CD4-positive, CD25-positive, alpha-beta regulatory T cell (primary cell): ENCODE results near the gene PLAAT5. TPM values are rescaled to one million over a fixed set of nuclear protein-coding genes. Genes with fewer than 3 reads are reported as not detected.

ENCODE experiments used
- ATAC-seq, 2 donors: fragments of 150-1000 bp; cut with Tn5 transposase; one replicate each; pipeline ENCODE4 v1.10.0; 2021; ENCODE audit warnings: low read depth in 2 of 2, moderate number of reproducible peaks in 2 of 2, moderate library complexity in 1 of 2
- DNase-seq, 3 donors: peaks; one replicate each; pipeline versions ENCODE4 v3.0.0 to v3.0.0-alpha.2; 2012 to 2022; ENCODE audit warnings: mixed read lengths in 1 of 3
- H3K27ac ChIP-seq: one replicate; pipeline ENCODE4 v1.7.0; 2013; ENCODE audit warnings: mild to moderate bottlenecking, low read length; ENCODE audit not compliant: insufficient read depth, poor library complexity, severe bottlenecking
- H3K27me3 ChIP-seq: one replicate; pipeline ENCODE4 v1.7.0; 2013; ENCODE audit warnings: low read length; ENCODE audit not compliant: control insufficient read depth, insufficient read depth
- H3K36me3 ChIP-seq: one replicate; pipeline ENCODE4 v1.7.0; 2013; ENCODE audit warnings: mild to moderate bottlenecking, low read length, moderate library complexity; ENCODE audit not compliant: control insufficient read depth, insufficient read depth
- H3K4me1 ChIP-seq: 2 replicates; pipeline ENCODE4 v1.7.0; 2013; ENCODE audit warnings: mild to moderate bottlenecking, low read length; ENCODE audit not compliant: insufficient read depth, control insufficient read depth, poor library complexity, severe bottlenecking
- H3K4me3 ChIP-seq: one replicate; pipeline ENCODE4 v1.7.0; 2013; ENCODE audit warnings: low read depth, mild to moderate bottlenecking, low read length, moderate library complexity
- H3K9me3 ChIP-seq, 2 experiments: 1 replicate in 1 of 2; 2 replicates in 1 of 2; pipeline ENCODE4 v1.7.0; 2013; ENCODE audit warnings: low read length in 2 of 2, mild to moderate bottlenecking in 1 of 2, moderate library complexity in 1 of 2; ENCODE audit not compliant: control insufficient read depth in 2 of 2
- H3K27ac Mint-ChIP-seq, 3 donors: one replicate each; pipeline ENCODE4 v1.8.0; 2020 to 2022; ENCODE audit warnings: mild to moderate bottlenecking in 3 of 3, mixed read lengths in 3 of 3, moderate library complexity in 2 of 3
- H3K27me3 Mint-ChIP-seq: one replicate; pipeline ENCODE4 v1.8.0; 2022; ENCODE audit warnings: mild to moderate bottlenecking, mixed read lengths
- H3K36me3 Mint-ChIP-seq: one replicate; pipeline ENCODE4 v1.8.0; 2020; ENCODE audit warnings: mixed read lengths
- H3K4me1 Mint-ChIP-seq, 4 donors: one replicate each; pipeline ENCODE4 v1.8.0; 2020 to 2022; ENCODE audit warnings: mixed read lengths in 4 of 4, mild to moderate bottlenecking in 1 of 4
- H3K4me3 Mint-ChIP-seq, 4 donors: one replicate each; pipeline ENCODE4 v1.8.0; 2020 to 2022; ENCODE audit warnings: mild to moderate bottlenecking in 4 of 4, mixed read lengths in 4 of 4, moderate library complexity in 3 of 4
- H3K9me3 Mint-ChIP-seq, 7 donors: one replicate each; pipeline ENCODE4 v1.8.0; 2020 to 2022; ENCODE audit warnings: mixed read lengths in 7 of 7, mild to moderate bottlenecking in 3 of 7, moderate library complexity in 2 of 7
- polyA plus RNA-seq, 4 donors: library from polyadenylated mRNA; unstranded; fragments of 300-500 nt; fragmentation: Illumina TruSeq; gene quantifications; one replicate each; pipeline ENCODE4 v1.2.3, GENCODE V29; 2021
- total RNA-seq: library from RNA; stranded (reverse); gene quantifications from one replicate; pipeline ENCODE4 v1.2.3, GENCODE V29; 2022

Gene PLAAT5
- total and polyA plus RNA-seq, 5 donors from 2014 or later = 1.8 TPM; not detected in 4

- H3K4me3 Mint-ChIP-seq = no peak overlapping the region
- no peaks in the 10 kb centered on the region for H3K27me3 Mint-ChIP-seq
- Histone ChIP-seq H3K27ac (no peak overlapping the region), H3K9me3 (peaks cover 6 to 11% of the 10 kb centered on the region in 2 experiments), H3K36me3 (no peaks in the 10 kb centered on the region), H3K4me1 (no peaks in the 10 kb centered on the region), H3K4me3 (no peak overlapping the region), H3K27me3 (no peaks in the 10 kb centered on the region)
- H3K9me3 Mint-ChIP-seq = peaks cover 0 to 12% (median 2%) of the 10 kb centered on the region in 7 donors
- ATAC-seq (no peak), DNase-seq (no peak)
- no peak overlapping the region for H3K27ac Mint-ChIP-seq
- no peaks in the 10 kb centered on the region for H3K36me3 Mint-ChIP-seq
- H3K4me1 Mint-ChIP-seq = peaks cover 0 to 24% (median under 1%) of the 10 kb centered on the region in 4 donors
These were observed 14.1 kb upstream of the PLAAT5 start for GRCh38 chr11:63504933-63505586.

- H3K36me3 Mint-ChIP-seq = no peaks in the 10 kb centered on the region
- ATAC-seq (no peak), DNase-seq (no peak)
- Histone ChIP-seq H3K4me1 (no peaks in the 10 kb centered on the region), H3K36me3 (no peaks in the 10 kb centered on the region), H3K27me3 (peaks cover 2% of the 10 kb centered on the region), H3K9me3 (peaks cover 14 to 19% of the 10 kb centered on the region in 2 experiments), H3K27ac (no peak overlapping the region), H3K4me3 (no peak overlapping the region)
- peaks cover 0 to 24% (median under 1%) of the 10 kb centered on the region in 4 donors for H3K4me1 Mint-ChIP-seq
- peak overlapping the region in 1 of 3 donors; percentile 60 for H3K27ac Mint-ChIP-seq
- peaks cover 0 to 21% (median 2%) of the 10 kb centered on the region in 7 donors for H3K9me3 Mint-ChIP-seq
- H3K27me3 Mint-ChIP-seq = no peaks in the 10 kb centered on the region
- no peak overlapping the region for H3K4me3 Mint-ChIP-seq
These were observed 13.1 kb upstream of the PLAAT5 start for GRCh38 chr11:63504054-63504453.

GRCh38 chr11:63503492-63503891 is 12.5 kb upstream of the PLAAT5 start:
- no peak for ATAC-seq
- Histone ChIP-seq H3K27me3 (peaks cover 6% of the 10 kb centered on the region), H3K36me3 (no peaks in the 10 kb centered on the region), H3K4me3 (no peak overlapping the region), H3K4me1 (no peaks in the 10 kb centered on the region), H3K27ac (no peak overlapping the region), H3K9me3 (peaks cover 17 to 19% of the 10 kb centered on the region in 2 experiments)
- peaks cover 1% of the 10 kb centered on the region for H3K27me3 Mint-ChIP-seq
- peaks cover 0 to 24% (median under 1%) of the 10 kb centered on the region in 4 donors for H3K4me1 Mint-ChIP-seq
- H3K36me3 Mint-ChIP-seq = no peaks in the 10 kb centered on the region
- peaks cover 0 to 21% (median 2%) of the 10 kb centered on the region in 7 donors for H3K9me3 Mint-ChIP-seq
- DNase-seq = no peak
- no peak overlapping the region for H3K4me3 Mint-ChIP-seq
- H3K27ac Mint-ChIP-seq = no peak overlapping the region

GRCh38 chr11:63502252-63502820 is 11.4 kb upstream of the PLAAT5 start:
- no peaks in the 10 kb centered on the region for H3K36me3 Mint-ChIP-seq
- peaks cover 17 to 19% of the 10 kb centered on the region in 2 experiments for H3K9me3 ChIP-seq
- H3K27me3 ChIP-seq = peaks cover 9% of the 10 kb centered on the region
- peak in 1 of 2 donors; percentile 22 for ATAC-seq
- H3K4me1 ChIP-seq = no peaks in the 10 kb centered on the region
- H3K4me3 ChIP-seq = no peak overlapping the region
- H3K27ac Mint-ChIP-seq = peak overlapping the region in 2 of 3 donors; percentile 14 to 46
- peaks cover 0 to 22% (median under 1%) of the 10 kb centered on the region in 4 donors for H3K4me1 Mint-ChIP-seq
- H3K9me3 Mint-ChIP-seq = peaks cover 0 to 21% (median 2%) of the 10 kb centered on the region in 7 donors
- H3K36me3 ChIP-seq = no peaks in the 10 kb centered on the region
- no peak overlapping the region for H3K4me3 Mint-ChIP-seq
- peaks cover 9% of the 10 kb centered on the region for H3K27me3 Mint-ChIP-seq
- no peak overlapping the region for H3K27ac ChIP-seq
- DNase-seq = no peak

- DNase-seq (no peak), ATAC-seq (no peak)
- H3K4me3 Mint-ChIP-seq = no peak overlapping the region
- no peak overlapping the region for H3K27ac ChIP-seq
- peaks cover 17 to 19% of the 10 kb centered on the region in 2 experiments for H3K9me3 ChIP-seq
- H3K4me1 ChIP-seq = no peaks in the 10 kb centered on the region
- H3K27me3 Mint-ChIP-seq = peaks cover 18% of the 10 kb centered on the region
- H3K36me3 ChIP-seq = no peaks in the 10 kb centered on the region
- peaks cover 0 to 16% (median 0%) of the 10 kb centered on the region in 4 donors for H3K4me1 Mint-ChIP-seq
- no peak overlapping the region for H3K4me3 ChIP-seq
- H3K27ac Mint-ChIP-seq = no peak overlapping the region
- H3K27me3 ChIP-seq = peaks cover 12% of the 10 kb centered on the region
- H3K9me3 Mint-ChIP-seq = peaks cover 0 to 21% (median 2%) of the 10 kb centered on the region in 7 donors
- H3K36me3 Mint-ChIP-seq = no peaks in the 10 kb centered on the region
These were observed 10.3 kb upstream of the PLAAT5 start for GRCh38 chr11:63501236-63501635.

GRCh38 chr11:63499874-63500273 is 8.9 kb upstream of the PLAAT5 start:
- no peaks in the 10 kb centered on the region for H3K36me3 Mint-ChIP-seq
- no peak for ATAC-seq

GRCh38 chr11:63494975-63495374 is 4.0 kb upstream of the PLAAT5 start:
- H3K27me3 Mint-ChIP-seq = peaks cover 65% of the 10 kb centered on the region
- no peak overlapping the region for H3K27ac Mint-ChIP-seq
- H3K27ac ChIP-seq = no peak overlapping the region

More at GRCh38 chr11:63499874-63500273, 8.9 kb upstream of the PLAAT5 start:
- no peak for DNase-seq
- Mint-ChIP-seq H3K9me3 (peaks cover 0 to 21% (median 2%) of the 10 kb centered on the region in 7 donors), H3K4me3 (no peak overlapping the region), H3K27me3 (peaks cover 25% of the 10 kb centered on the region), H3K27ac (no peak overlapping the region), H3K4me1 (peaks cover 0 to 10% (median 0%) of the 10 kb centered on the region in 4 donors)
- Histone ChIP-seq H3K36me3 (no peaks in the 10 kb centered on the region), H3K4me1 (no peaks in the 10 kb centered on the region), H3K9me3 (peaks cover 17 to 19% of the 10 kb centered on the region in 2 experiments), H3K27ac (no peak overlapping the region), H3K27me3 (peaks cover 12% of the 10 kb centered on the region), H3K4me3 (no peak overlapping the region)

More at GRCh38 chr11:63494975-63495374, 4.0 kb upstream of the PLAAT5 start:
- ATAC-seq (no peak), DNase-seq (no peak)
- Histone ChIP-seq H3K9me3 (peaks cover 7 to 10% of the 10 kb centered on the region in 2 experiments), H3K4me1 (peaks cover 10% of the 10 kb centered on the region), H3K27me3 (peaks cover 23% of the 10 kb centered on the region), H3K4me3 (no peak overlapping the region), H3K36me3 (no peaks in the 10 kb centered on the region)
- Mint-ChIP-seq H3K4me3 (no peak overlapping the region), H3K9me3 (peaks cover 0 to 9% (median 0%) of the 10 kb centered on the region in 7 donors), H3K36me3 (no peaks in the 10 kb centered on the region), H3K4me1 (peaks cover 0 to 21% (median 6%) of the 10 kb centered on the region in 4 donors)
